WTC11 (cell line): ENCODE data around the gene LIPH. TPM values are rescaled to one million over a fixed set of nuclear protein-coding genes. Genes with fewer than 3 reads are reported as not detected.

Source experiments
- ATAC-seq: fragments of 200-7000 bp; cut with Tn5 transposase; 2 replicates; pipeline ENCODE4 v1.10.0; 2021; ENCODE audit warnings: mild to moderate bottlenecking, moderate library complexity
- CTCF ChIA-PET: fragments of 300-600 bp; sonication (Branson Sonifier 250); formaldehyde crosslinking; loops from one replicate; lab custom pipeline; 2021; ENCODE audit warnings: antibody characterized with exemption; lab: Charles Lee
- POLR2A ChIA-PET: fragments of 350-600 bp; sonication (Branson Sonifier 250); formaldehyde crosslinking; loops from one replicate; lab custom pipeline; 2021; ENCODE audit warnings: antibody characterized with exemption; lab: Charles Lee
- DNase-seq: peaks from one replicate; pipeline ENCODE4 v3.0.0; 2021; ENCODE audit warnings: low spot score
- H3K27ac Mint-ChIP-seq: 2 replicates; pipeline ENCODE4 v1.8.0; 2021; ENCODE audit warnings: mixed read lengths
- H3K27me3 Mint-ChIP-seq: 2 replicates; pipeline ENCODE4 v1.8.0; 2021; ENCODE audit warnings: low read depth, mild to moderate bottlenecking, moderate library complexity, mixed read lengths
- H3K36me3 Mint-ChIP-seq: 2 replicates; pipeline ENCODE4 v1.8.0; 2021; ENCODE audit warnings: mixed read lengths
- H3K4me1 Mint-ChIP-seq: 2 replicates; pipeline ENCODE4 v1.8.0; 2022; ENCODE audit warnings: mixed read lengths
- H3K4me3 Mint-ChIP-seq: 2 replicates; pipeline ENCODE4 v1.8.0; 2021; ENCODE audit warnings: mild to moderate bottlenecking, moderate library complexity, mixed read lengths
- H3K9me3 Mint-ChIP-seq: 2 replicates; pipeline ENCODE4 v1.8.0; 2021; ENCODE audit warnings: mixed read lengths
- JUN ChIP-seq: sonication (generic); formaldehyde crosslinking; IDR thresholded peaks from 2 replicates; pipeline ENCODE4 v1.8.0; 2023; ENCODE audit warnings: mild to moderate bottlenecking, missing genetic modification reagents
- MXD4 ChIP-seq: fragments of 250-450 bp; sonication (Bioruptor Pico); IDR thresholded peaks from 2 replicates; pipeline ENCODE4 v1.8.0; 2021; ENCODE audit warnings: mild to moderate bottlenecking, moderate library complexity, borderline replicate concordance
- MYBL2 ChIP-seq: sonication (generic); formaldehyde crosslinking; IDR thresholded peaks from 2 replicates; pipeline ENCODE4 v1.8.1; 2023; ENCODE audit warnings: mild to moderate bottlenecking, moderate library complexity, missing genetic modification reagents
- NR1H2 ChIP-seq: sonication (generic); formaldehyde crosslinking; IDR thresholded peaks from 2 replicates; pipeline ENCODE4 v1.9.0; 2021; ENCODE audit warnings: mild to moderate bottlenecking, moderate library complexity, missing genetic modification reagents
- PRRX2 ChIP-seq: fragments of 250-450 bp; sonication (Bioruptor Pico); IDR thresholded peaks from 2 replicates; pipeline ENCODE4 v1.8.0; 2021; ENCODE audit warnings: mild to moderate bottlenecking
- RORB ChIP-seq: fragments of 250-450 bp; sonication (Bioruptor Pico); IDR thresholded peaks from 2 replicates; pipeline ENCODE4 v1.9.0; 2021; ENCODE audit warnings: mild to moderate bottlenecking
- SMAD3 ChIP-seq: sonication (generic); formaldehyde crosslinking; IDR thresholded peaks from 2 replicates; pipeline ENCODE4 v1.8.0; 2022; ENCODE audit warnings: missing genetic modification reagents, mild to moderate bottlenecking, borderline replicate concordance
- ZNF219 ChIP-seq: sonication (generic); formaldehyde crosslinking; IDR thresholded peaks from 2 replicates; pipeline ENCODE4 v1.8.0; 2023; ENCODE audit warnings: missing genetic modification reagents, mild to moderate bottlenecking, borderline replicate concordance
- ZNF232 ChIP-seq: sonication (generic); formaldehyde crosslinking; IDR thresholded peaks from 2 replicates; pipeline ENCODE4 v1.8.0; 2022; ENCODE audit warnings: mild to moderate bottlenecking, missing genetic modification reagents
- ZNF263 ChIP-seq: sonication (generic); formaldehyde crosslinking; IDR thresholded peaks from 2 replicates; pipeline ENCODE4 v1.8.1; 2022; ENCODE audit warnings: low read depth, mild to moderate bottlenecking, moderate library complexity, missing genetic modification reagents
- ZNF317 ChIP-seq: sonication (generic); formaldehyde crosslinking; IDR thresholded peaks from 2 replicates; pipeline ENCODE4 v1.8.1; 2023; ENCODE audit warnings: low read depth, mild to moderate bottlenecking, moderate library complexity, missing genetic modification reagents, borderline replicate concordance
- total RNA-seq: library from RNA; stranded (reverse); gene quantifications from 3 replicates; pipeline ENCODE4 v1.2.3, GENCODE V29; 2021
- TF ChIP-seq, protein P1 (sequence below): sonication (generic); formaldehyde crosslinking; IDR thresholded peaks from 2 replicates; pipeline ENCODE4 v1.8.0; 2022; ENCODE audit warnings: mild to moderate bottlenecking, missing genetic modification reagents
- TF ChIP-seq, protein P2 (sequence below): sonication (generic); formaldehyde crosslinking; IDR thresholded peaks from 2 replicates; pipeline ENCODE4 v1.8.1; 2023; ENCODE audit warnings: mild to moderate bottlenecking, moderate library complexity, missing genetic modification reagents
- TF ChIP-seq, protein P3 (sequence below): sonication (generic); formaldehyde crosslinking; IDR thresholded peaks from 2 replicates; pipeline ENCODE4 v1.8.1; 2022; ENCODE audit warnings: mild to moderate bottlenecking, missing genetic modification reagents, moderate library complexity, borderline replicate concordance
- TF ChIP-seq, protein P4 (sequence below): sonication (generic); formaldehyde crosslinking; IDR thresholded peaks from 2 replicates; pipeline ENCODE4 v1.8.1; 2022; ENCODE audit warnings: mild to moderate bottlenecking, moderate library complexity, missing genetic modification reagents
- TF ChIP-seq, protein P5 (sequence below): fragments of 250-450 bp; sonication (Bioruptor Pico); IDR thresholded peaks from 2 replicates; pipeline ENCODE4 v2.1.2; 2022; ENCODE audit warnings: mild to moderate bottlenecking, moderate library complexity
- TF ChIP-seq, protein P6 (sequence below): fragments of 250-450 bp; sonication (Bioruptor Pico); IDR thresholded peaks from 2 replicates; pipeline ENCODE4 v1.9.0; 2021; ENCODE audit warnings: mild to moderate bottlenecking, borderline replicate concordance
- TF ChIP-seq, protein P7 (sequence below): fragments of 250-450 bp; sonication (Bioruptor Pico); IDR thresholded peaks from 2 replicates; pipeline ENCODE4 v1.9.0; 2021; ENCODE audit warnings: mild to moderate bottlenecking
- TF ChIP-seq, protein P8 (sequence below): fragments of 250-450 bp; sonication (Bioruptor Pico); IDR thresholded peaks from 2 replicates; pipeline ENCODE4 v1.9.0; 2021; ENCODE audit warnings: mild to moderate bottlenecking
- TF ChIP-seq, protein P9 (sequence below): sonication (generic); formaldehyde crosslinking; IDR thresholded peaks from 2 replicates; pipeline ENCODE4 v1.8.1; 2023; ENCODE audit warnings: mild to moderate bottlenecking, missing genetic modification reagents, moderate library complexity

LIPH gene
- total RNA-seq, 1 experiment from 2014 or later: 0.07 TPM

DNA sequence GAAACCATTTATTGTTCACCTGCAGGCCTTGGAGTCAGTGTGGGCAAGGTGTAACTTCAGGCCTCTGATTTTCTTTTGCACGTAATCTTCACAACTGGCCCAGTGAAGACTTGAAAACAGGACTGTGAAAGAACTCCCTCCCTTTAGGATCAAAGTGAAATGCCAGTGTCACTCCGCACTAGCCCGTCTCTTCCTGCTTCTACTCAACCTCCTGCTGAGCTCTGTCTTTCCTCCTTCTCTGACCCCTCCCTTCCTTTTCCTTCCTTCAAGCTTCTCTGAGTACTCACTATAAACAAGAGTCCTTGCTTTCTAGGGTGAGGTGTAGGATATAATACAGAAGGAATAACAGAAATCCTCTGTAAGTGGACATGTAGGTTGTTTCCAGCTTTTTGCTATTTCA, 82.1 kb downstream of the LIPH start:
- peak; percentile 20 for DNase-seq
- TF ChIP-seq ZNF219 (CRISPR knock-in tag) (no peak), MYBL2 (CRISPR knock-in tag) (no peak), PRRX2 (CRISPR knock-in tag) (no peak), ZNF232 (no peak)
- TF ChIP-seq, protein P1, sequence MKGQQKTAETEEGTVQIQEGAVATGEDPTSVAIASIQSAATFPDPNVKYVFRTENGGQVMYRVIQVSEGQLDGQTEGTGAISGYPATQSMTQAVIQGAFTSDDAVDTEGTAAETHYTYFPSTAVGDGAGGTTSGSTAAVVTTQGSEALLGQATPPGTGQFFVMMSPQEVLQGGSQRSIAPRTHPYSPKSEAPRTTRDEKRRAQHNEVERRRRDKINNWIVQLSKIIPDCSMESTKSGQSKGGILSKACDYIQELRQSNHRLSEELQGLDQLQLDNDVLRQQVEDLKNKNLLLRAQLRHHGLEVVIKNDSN: no peak
- TF ChIP-seq, protein P2, sequence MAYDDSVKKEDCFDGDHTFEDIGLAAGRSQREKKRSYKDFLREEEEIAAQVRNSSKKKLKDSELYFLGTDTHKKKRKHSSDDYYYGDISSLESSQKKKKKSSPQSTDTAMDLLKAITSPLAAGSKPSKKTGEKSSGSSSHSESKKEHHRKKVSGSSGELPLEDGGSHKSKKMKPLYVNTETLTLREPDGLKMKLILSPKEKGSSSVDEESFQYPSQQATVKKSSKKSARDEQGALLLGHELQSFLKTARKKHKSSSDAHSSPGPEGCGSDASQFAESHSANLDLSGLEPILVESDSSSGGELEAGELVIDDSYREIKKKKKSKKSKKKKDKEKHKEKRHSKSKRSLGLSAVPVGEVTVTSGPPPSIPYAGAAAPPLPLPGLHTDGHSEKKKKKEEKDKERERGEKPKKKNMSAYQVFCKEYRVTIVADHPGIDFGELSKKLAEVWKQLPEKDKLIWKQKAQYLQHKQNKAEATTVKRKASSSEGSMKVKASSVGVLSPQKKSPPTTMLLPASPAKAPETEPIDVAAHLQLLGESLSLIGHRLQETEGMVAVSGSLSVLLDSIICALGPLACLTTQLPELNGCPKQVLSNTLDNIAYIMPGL (CRISPR knock-in tag): no peak
- TF ChIP-seq, protein P3, sequence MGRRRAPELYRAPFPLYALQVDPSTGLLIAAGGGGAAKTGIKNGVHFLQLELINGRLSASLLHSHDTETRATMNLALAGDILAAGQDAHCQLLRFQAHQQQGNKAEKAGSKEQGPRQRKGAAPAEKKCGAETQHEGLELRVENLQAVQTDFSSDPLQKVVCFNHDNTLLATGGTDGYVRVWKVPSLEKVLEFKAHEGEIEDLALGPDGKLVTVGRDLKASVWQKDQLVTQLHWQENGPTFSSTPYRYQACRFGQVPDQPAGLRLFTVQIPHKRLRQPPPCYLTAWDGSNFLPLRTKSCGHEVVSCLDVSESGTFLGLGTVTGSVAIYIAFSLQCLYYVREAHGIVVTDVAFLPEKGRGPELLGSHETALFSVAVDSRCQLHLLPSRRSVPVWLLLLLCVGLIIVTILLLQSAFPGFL (CRISPR knock-in tag): no peak
- TF ChIP-seq, all 79 proteins: peak for 0
- Mint-ChIP-seq H3K4me1 (peaks cover 15% of the 10 kb centered on the region), H3K36me3 (no peaks in the 10 kb centered on the region), H3K27me3 (no peaks in the 10 kb centered on the region), H3K9me3 (no peaks in the 10 kb centered on the region), H3K27ac (no peak overlapping the region), H3K4me3 (no peak overlapping the region)
- peak; percentile 93 for ATAC-seq
- ChIA-PET POLR2A (interaction anchor here (0.6 kb wide), 1 partner anchor 111 kb away, joined by 8 read pairs; no protein-coding TSS in a partner anchor), CTCF (interaction anchor here (0.9 to 1.8 kb wide), 5 partner anchors 9 to 207 kb away, joined by 3 to 25 read pairs (median 9); partner anchors contain the start of gene SENP2)

DNA sequence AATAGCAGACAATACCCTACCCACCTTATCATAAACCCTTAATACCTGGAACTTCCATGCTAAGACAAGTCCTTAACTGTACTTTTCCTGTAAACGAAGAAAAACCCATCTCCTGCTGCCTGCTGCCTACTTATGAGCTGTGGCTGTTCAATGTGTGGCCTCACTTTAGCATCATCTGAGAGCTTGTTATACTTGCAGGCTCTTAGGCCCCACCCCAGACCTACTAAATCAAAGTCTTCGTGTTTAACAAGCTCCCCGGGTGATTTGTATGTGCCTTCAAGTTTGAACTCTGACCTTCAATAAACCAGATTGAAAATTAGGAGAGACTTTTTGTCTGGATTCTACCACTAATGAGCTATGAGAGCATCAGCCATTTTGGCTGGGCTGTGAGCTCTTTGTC, 82.8 kb downstream of the LIPH start:
- CTCF ChIA-PET: interaction anchor here (0.9 to 1.8 kb wide), 5 partner anchors 9 to 208 kb away, joined by 3 to 25 read pairs (median 9); partner anchors contain the start of gene SENP2
- H3K9me3 Mint-ChIP-seq: no peaks in the 10 kb centered on the region
- DNase-seq (no peak), ATAC-seq (no peak)
- POLR2A ChIA-PET: no interaction called here
- peaks cover 15% of the 10 kb centered on the region for H3K4me1 Mint-ChIP-seq
- H3K27me3 Mint-ChIP-seq: no peaks in the 10 kb centered on the region
- H3K27ac Mint-ChIP-seq: no peak overlapping the region
- TF ChIP-seq, protein P4, sequence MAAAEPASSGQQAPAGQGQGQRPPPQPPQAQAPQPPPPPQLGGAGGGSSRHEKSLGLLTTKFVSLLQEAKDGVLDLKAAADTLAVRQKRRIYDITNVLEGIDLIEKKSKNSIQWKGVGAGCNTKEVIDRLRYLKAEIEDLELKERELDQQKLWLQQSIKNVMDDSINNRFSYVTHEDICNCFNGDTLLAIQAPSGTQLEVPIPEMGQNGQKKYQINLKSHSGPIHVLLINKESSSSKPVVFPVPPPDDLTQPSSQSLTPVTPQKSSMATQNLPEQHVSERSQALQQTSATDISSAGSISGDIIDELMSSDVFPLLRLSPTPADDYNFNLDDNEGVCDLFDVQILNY (CRISPR knock-in tag): no peak
- TF ChIP-seq, protein P5, sequence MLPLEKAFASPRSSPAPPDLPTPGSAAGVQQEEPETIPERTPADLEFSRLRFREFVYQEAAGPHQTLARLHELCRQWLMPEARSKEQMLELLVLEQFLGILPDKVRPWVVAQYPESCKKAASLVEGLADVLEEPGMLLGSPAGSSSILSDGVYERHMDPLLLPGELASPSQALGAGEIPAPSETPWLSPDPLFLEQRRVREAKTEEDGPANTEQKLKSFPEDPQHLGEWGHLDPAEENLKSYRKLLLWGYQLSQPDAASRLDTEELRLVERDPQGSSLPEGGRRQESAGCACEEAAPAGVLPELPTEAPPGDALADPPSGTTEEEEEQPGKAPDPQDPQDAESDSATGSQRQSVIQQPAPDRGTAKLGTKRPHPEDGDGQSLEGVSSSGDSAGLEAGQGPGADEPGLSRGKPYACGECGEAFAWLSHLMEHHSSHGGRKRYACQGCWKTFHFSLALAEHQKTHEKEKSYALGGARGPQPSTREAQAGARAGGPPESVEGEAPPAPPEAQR (CRISPR knock-in tag): no peak
- no peak for TF ChIP-seq MXD4 (CRISPR knock-in tag)
- no peak for TF ChIP-seq ZNF317
- TF ChIP-seq, protein P6, sequence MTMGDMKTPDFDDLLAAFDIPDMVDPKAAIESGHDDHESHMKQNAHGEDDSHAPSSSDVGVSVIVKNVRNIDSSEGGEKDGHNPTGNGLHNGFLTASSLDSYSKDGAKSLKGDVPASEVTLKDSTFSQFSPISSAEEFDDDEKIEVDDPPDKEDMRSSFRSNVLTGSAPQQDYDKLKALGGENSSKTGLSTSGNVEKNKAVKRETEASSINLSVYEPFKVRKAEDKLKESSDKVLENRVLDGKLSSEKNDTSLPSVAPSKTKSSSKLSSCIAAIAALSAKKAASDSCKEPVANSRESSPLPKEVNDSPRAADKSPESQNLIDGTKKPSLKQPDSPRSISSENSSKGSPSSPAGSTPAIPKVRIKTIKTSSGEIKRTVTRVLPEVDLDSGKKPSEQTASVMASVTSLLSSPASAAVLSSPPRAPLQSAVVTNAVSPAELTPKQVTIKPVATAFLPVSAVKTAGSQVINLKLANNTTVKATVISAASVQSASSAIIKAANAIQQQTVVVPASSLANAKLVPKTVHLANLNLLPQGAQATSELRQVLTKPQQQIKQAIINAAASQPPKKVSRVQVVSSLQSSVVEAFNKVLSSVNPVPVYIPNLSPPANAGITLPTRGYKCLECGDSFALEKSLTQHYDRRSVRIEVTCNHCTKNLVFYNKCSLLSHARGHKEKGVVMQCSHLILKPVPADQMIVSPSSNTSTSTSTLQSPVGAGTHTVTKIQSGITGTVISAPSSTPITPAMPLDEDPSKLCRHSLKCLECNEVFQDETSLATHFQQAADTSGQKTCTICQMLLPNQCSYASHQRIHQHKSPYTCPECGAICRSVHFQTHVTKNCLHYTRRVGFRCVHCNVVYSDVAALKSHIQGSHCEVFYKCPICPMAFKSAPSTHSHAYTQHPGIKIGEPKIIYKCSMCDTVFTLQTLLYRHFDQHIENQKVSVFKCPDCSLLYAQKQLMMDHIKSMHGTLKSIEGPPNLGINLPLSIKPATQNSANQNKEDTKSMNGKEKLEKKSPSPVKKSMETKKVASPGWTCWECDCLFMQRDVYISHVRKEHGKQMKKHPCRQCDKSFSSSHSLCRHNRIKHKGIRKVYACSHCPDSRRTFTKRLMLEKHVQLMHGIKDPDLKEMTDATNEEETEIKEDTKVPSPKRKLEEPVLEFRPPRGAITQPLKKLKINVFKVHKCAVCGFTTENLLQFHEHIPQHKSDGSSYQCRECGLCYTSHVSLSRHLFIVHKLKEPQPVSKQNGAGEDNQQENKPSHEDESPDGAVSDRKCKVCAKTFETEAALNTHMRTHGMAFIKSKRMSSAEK (CRISPR knock-in tag): no peak
- TF ChIP-seq ZNF263 (CRISPR knock-in tag): no peak
- TF ChIP-seq NR1H2 (CRISPR knock-in tag): no peak
- no peak for TF ChIP-seq RORB
- TF ChIP-seq, protein P7, sequence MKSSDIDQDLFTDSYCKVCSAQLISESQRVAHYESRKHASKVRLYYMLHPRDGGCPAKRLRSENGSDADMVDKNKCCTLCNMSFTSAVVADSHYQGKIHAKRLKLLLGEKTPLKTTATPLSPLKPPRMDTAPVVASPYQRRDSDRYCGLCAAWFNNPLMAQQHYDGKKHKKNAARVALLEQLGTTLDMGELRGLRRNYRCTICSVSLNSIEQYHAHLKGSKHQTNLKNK (CRISPR knock-in tag): no peak
- TF ChIP-seq, protein P8, sequence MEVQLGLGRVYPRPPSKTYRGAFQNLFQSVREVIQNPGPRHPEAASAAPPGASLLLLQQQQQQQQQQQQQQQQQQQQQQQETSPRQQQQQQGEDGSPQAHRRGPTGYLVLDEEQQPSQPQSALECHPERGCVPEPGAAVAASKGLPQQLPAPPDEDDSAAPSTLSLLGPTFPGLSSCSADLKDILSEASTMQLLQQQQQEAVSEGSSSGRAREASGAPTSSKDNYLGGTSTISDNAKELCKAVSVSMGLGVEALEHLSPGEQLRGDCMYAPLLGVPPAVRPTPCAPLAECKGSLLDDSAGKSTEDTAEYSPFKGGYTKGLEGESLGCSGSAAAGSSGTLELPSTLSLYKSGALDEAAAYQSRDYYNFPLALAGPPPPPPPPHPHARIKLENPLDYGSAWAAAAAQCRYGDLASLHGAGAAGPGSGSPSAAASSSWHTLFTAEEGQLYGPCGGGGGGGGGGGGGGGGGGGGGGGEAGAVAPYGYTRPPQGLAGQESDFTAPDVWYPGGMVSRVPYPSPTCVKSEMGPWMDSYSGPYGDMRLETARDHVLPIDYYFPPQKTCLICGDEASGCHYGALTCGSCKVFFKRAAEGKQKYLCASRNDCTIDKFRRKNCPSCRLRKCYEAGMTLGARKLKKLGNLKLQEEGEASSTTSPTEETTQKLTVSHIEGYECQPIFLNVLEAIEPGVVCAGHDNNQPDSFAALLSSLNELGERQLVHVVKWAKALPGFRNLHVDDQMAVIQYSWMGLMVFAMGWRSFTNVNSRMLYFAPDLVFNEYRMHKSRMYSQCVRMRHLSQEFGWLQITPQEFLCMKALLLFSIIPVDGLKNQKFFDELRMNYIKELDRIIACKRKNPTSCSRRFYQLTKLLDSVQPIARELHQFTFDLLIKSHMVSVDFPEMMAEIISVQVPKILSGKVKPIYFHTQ (CRISPR knock-in tag): no peak
- TF ChIP-seq, protein P9, sequence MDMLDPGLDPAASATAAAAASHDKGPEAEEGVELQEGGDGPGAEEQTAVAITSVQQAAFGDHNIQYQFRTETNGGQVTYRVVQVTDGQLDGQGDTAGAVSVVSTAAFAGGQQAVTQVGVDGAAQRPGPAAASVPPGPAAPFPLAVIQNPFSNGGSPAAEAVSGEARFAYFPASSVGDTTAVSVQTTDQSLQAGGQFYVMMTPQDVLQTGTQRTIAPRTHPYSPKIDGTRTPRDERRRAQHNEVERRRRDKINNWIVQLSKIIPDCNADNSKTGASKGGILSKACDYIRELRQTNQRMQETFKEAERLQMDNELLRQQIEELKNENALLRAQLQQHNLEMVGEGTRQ (CRISPR knock-in tag): no peak
- no peak for TF ChIP-seq JUN
- no peak for TF ChIP-seq SMAD3 (CRISPR knock-in tag)
- no peaks in the 10 kb centered on the region for H3K36me3 Mint-ChIP-seq
- no peak overlapping the region for H3K4me3 Mint-ChIP-seq
